ENCODE data around the gene PDE9A. TPM values are rescaled to one million over a fixed set of nuclear protein-coding genes. Genes with fewer than 3 reads are reported as not detected.

Gene PDE9A
- total and polyA plus RNA-seq, 8 donors, result 1.2 to 14.4 (median 5.0) TPM

DNA sequence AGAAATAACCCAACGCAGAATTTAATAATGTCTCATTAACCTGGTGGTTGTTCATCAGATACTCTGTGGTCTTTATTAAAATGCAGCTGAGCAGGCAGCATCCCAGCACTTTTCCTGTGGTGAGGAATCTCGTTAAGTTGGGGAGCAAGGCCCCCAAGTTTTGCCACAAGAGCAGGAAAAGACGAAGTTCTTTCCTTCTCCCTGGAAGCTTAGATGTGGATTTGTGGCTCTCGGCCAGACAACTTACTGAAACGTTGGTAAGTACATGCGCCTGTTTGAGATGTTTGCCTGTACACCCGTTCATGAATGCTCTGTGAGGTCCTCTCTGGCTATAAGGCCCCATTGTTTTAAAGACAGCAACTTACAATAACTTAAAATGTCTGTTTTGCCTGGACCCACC lies 34.3 kb upstream of the PDE9A start:
- FAIRE-seq (no peak), DNase-seq (no peak), ATAC-seq (no peak)
- Histone ChIP-seq H3K36me3 (no peaks in the 10 kb centered on the region), H3K27ac (no peak overlapping the region), H3K27me3 (peaks cover 0 to 8% (median 1%) of the 10 kb centered on the region in 4 donors), H3K9me3 (no peaks in the 10 kb centered on the region), H3K4me1 (peaks cover 0 to 3% (median 2%) of the 10 kb centered on the region in 3 donors), H3K4me3 (no peak overlapping the region)
- WGBS, 2 donors, result 43 to 58% methylated on average over 7 of the region's 7 CpGs
- intact Hi-C loops (cut with DNase I), result no loop called here
- TF ChIP-seq, protein P1, sequence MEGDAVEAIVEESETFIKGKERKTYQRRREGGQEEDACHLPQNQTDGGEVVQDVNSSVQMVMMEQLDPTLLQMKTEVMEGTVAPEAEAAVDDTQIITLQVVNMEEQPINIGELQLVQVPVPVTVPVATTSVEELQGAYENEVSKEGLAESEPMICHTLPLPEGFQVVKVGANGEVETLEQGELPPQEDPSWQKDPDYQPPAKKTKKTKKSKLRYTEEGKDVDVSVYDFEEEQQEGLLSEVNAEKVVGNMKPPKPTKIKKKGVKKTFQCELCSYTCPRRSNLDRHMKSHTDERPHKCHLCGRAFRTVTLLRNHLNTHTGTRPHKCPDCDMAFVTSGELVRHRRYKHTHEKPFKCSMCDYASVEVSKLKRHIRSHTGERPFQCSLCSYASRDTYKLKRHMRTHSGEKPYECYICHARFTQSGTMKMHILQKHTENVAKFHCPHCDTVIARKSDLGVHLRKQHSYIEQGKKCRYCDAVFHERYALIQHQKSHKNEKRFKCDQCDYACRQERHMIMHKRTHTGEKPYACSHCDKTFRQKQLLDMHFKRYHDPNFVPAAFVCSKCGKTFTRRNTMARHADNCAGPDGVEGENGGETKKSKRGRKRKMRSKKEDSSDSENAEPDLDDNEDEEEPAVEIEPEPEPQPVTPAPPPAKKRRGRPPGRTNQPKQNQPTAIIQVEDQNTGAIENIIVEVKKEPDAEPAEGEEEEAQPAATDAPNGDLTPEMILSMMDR (IDR thresholded peaks at IDR 0.05), result no peak

DNA sequence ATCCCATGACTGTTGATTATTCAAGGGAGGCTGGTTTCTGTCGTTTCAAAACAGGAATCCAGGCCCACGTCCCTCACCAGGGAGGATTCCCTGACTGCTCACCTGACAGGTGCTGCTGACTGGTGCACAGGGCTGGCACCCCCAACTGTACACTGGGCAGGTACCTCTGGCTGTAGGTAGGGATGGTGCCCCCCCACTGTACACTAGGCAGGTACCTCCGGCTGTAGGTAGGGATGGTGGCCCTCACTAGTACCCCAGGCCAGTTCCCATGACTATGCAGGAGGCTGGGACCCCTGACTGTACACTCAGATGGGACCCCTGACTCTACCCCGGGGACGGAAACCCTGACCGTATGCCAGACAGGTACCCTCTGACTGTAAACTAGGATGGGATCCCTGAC lies 33.6 kb upstream of the PDE9A start:
- intact Hi-C loops (cut with DNase I), result no loop called here
- ATAC-seq (no peak), FAIRE-seq (no peak), DNase-seq (no peak)
- no peaks in the 10 kb centered on the region for H3K36me3 ChIP-seq
- peaks cover 0 to 9% (median 7%) of the 10 kb centered on the region in 3 donors for H3K4me1 ChIP-seq
- H3K27ac ChIP-seq, result no peak overlapping the region
- H3K27me3 ChIP-seq, result peaks cover 0 to 8% (median 1%) of the 10 kb centered on the region in 4 donors
- H3K4me3 ChIP-seq, result no peak overlapping the region
- 60 to 76% methylated on average over 6 of the region's 6 CpGs for WGBS, 2 donors
- no peaks in the 10 kb centered on the region for H3K9me3 ChIP-seq
- TF ChIP-seq, protein P1 (IDR thresholded peaks at IDR 0.05), result no peak

DNA sequence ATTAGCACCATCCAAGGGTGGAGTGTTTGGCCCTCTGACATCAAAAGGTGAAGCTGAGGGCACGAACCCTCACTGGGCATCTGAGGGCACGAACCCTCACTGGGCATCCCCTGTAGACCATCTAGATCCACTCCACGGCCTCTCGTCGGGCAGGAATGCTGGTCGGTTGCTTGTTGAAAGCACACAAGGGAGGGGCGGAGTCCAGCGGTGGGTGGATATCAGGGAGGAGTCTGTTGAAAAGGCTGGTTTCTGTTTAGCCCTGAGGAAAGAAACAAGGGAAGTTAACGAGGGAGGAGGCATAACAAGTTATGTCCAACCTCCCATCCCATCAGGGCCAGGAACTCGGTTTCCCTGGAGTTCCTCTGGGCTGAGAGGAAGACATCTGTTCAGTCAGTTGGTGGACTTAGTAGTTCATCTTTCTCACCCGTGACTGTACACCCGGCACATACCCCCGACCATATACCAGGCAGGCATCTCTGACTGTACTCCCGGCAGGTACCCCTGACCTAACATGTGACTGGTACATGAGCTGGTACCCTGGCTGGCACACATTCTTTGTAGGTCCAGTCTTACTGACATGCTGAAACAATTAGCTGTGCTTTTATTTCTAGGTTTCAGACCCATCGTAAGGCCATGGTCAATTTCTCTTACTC lies 32.1 kb upstream of the PDE9A start:
- TF ChIP-seq, protein P1 (IDR thresholded peaks at IDR 0.05), result no peak
- Histone ChIP-seq H3K9me3 (no peaks in the 10 kb centered on the region), H3K36me3 (no peaks in the 10 kb centered on the region), H3K27ac (no peak overlapping the region), H3K4me3 (no peak overlapping the region), H3K27me3 (peaks cover 0 to 8% (median 1%) of the 10 kb centered on the region in 4 donors), H3K4me1 (peaks cover 0 to 11% (median 7%) of the 10 kb centered on the region in 3 donors)
- ATAC-seq (no peak), FAIRE-seq (no peak), DNase-seq (no peak)
- intact Hi-C loops (cut with DNase I), result no loop called here
- WGBS, 2 donors, result 58 to 70% methylated on average over 15 of the region's 15 CpGs

DNA sequence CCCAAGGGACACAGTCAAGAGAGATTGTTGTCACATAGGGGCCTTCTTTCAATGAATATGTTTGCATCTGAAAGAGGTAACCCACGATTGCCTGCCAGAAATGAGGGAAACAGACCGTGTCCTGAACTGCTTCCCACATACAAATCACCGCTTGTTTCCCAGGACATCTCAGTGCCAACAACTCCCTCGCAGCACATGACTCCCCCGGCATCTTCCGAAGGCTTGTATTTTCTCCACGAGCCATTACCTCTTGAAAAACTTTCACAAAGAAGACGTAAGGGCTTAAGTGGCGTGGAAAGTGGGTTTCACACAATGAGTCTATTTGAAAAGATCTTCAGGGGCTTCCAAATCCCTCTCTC lies 31.6 kb upstream of the PDE9A start:
- Histone ChIP-seq H3K36me3 (no peaks in the 10 kb centered on the region), H3K9me3 (no peaks in the 10 kb centered on the region), H3K4me1 (peaks cover 0 to 11% (median 7%) of the 10 kb centered on the region in 3 donors), H3K4me3 (no peak overlapping the region), H3K27me3 (peaks cover 0 to 7% (median 1%) of the 10 kb centered on the region in 4 donors), H3K27ac (no peak overlapping the region)
- 72 to 75% methylated on average over 9 of the region's 9 CpGs for WGBS, 2 donors
- FAIRE-seq (no peak), ATAC-seq (no peak), DNase-seq (no peak)
- intact Hi-C loops (cut with DNase I), result no loop called here
- TF ChIP-seq, protein P1 (IDR thresholded peaks at IDR 0.05), result no peak

DNA sequence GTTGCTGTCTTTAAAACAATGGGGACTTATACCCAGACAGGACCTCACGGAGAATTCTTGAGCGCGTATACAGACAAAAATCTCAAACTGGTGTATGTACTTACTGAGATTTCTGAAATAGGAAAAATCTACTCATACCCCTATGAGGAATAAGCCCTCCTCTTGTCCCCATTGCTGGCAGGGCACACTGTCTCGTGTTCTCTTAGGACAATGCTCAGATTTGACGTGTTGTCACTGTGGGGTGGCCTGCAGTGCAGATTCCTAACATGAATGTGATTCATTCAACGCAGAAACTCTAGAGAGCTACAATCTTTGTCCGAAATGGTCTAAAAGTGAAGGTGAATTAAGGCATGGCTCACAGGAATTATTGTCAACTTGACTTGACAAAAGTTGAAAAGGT lies 31.1 kb upstream of the PDE9A start:
- Histone ChIP-seq H3K36me3 (no peaks in the 10 kb centered on the region), H3K4me3 (no peak overlapping the region), H3K27ac (no peak overlapping the region), H3K4me1 (peaks cover 0 to 11% (median 7%) of the 10 kb centered on the region in 3 donors), H3K9me3 (no peaks in the 10 kb centered on the region), H3K27me3 (peaks cover 0 to 3% (median 1%) of the 10 kb centered on the region in 4 donors)
- TF ChIP-seq, protein P1 (IDR thresholded peaks at IDR 0.05), result no peak
- intact Hi-C loops (cut with DNase I), result no loop called here
- ATAC-seq (no peak), FAIRE-seq (no peak), DNase-seq (no peak)
- whole genome bisulfite sequencing, 2 donors, result 84 to 91% methylated on average over 7 of the region's 7 CpGs

All from pancreas (tissue), 10 donors.